ENCODE measurements around the gene BCOR. TPM values are rescaled to one million over a fixed set of nuclear protein-coding genes. Genes with fewer than 3 reads are reported as not detected.

The BCOR gene
- total RNA-seq, 4 donors from 2014 or later = 19.9 to 32.5 (median 26.0) TPM

DNA sequence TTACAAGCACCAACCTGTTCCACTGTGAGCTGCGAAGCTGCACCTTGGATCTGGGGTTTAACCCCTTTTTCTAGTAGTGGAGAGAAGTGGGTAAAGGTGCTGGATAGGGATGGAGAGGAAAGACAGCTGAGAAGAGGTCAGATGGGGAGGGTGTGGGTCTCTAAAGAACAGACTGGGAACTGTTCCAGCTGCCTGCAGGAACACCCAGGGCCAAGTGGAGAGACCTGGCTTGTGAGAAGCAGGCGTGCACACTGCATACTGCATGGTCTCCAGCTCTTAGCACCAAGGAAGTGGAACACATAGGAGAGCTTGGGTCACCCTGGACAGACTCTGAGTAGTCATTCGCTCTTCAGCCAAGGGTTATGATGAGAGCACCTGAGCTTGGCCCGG lies 16.1 kb downstream of the BCOR start:
- peaks cover 24 to 59% (median 57%) of the 10 kb centered on the region in 4 donors for H3K4me1 ChIP-seq
- WGBS = 38% methylated on average over 4 of the region's 4 CpGs
- H3K27me3 ChIP-seq = peaks cover 0 to 4% (median 0%) of the 10 kb centered on the region in 4 donors
- TF ChIP-seq EP300 (IDR thresholded peaks at IDR 0.05) (no peak), POLR2A (IDR thresholded peaks at IDR 0.05; ENCODE audit: low read depth) (no peak), POLR2AphosphoS5 (IDR thresholded peaks at IDR 0.05) (no peak), CTCF (IDR thresholded peaks at IDR 0.05) (no peak)
- H3K27ac ChIP-seq (replicated peaks in 1 of 4) = no peak overlapping the region
- no peak for DNase-seq (ENCODE audit: extremely low spot score)
- no peaks in the 10 kb centered on the region for H3K9me3 ChIP-seq
- no peak overlapping the region for H3K4me3 ChIP-seq
- peaks cover 0 to 7% (median 0%) of the 10 kb centered on the region in 4 donors for H3K36me3 ChIP-seq
- intact Hi-C loops (cut with DNase I) = no loop called here

DNA sequence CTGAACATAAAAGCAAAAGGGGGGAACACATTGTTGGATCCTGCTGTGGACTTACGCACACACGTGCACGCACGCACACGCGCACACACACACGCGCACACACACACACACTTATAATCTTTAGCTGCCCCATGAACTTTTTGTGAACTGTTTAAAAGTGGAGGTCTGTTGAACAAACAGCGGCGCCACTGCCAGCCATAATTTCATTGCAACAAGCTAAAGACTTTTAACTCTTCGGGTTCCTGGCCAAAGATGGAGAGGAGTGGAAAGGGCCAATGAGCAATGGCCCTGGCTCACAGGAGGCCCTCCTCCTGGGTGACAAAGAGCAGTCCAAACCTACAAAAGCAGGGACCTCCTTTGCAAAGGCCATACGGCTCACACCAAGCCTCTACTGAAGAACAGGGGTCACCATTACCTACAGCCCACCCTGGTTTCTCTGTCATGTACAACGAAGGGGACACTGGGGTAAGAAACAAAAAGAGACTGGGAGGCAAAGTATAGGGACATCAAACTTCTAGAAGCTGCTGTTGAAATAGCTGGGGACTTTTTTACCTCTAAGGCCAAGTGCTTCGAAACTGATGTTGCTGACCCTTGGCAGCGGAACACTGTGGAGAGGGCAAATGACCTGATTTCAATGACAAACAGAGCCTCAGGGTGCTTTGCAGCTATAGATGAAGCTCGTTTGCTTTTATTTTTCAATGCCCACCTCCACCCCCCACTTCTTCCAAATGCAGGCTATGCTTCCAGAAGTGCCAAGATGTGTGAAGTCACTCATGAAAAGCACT lies 16.7 kb downstream of the BCOR start:
- DNase-seq (ENCODE audit: extremely low spot score) = no peak
- 57% methylated on average over 16 of the region's 16 CpGs for WGBS
- Histone ChIP-seq H3K4me3 (no peak overlapping the region), H3K27me3 (peaks cover 0 to 4% (median 0%) of the 10 kb centered on the region in 4 donors), H3K9me3 (no peaks in the 10 kb centered on the region), H3K36me3 (peaks cover 0 to 7% (median 1%) of the 10 kb centered on the region in 4 donors), H3K4me1 (peaks cover 24 to 54% (median 51%) of the 10 kb centered on the region in 4 donors), H3K27ac (replicated peaks in 1 of 4) (no peak overlapping the region)
- TF ChIP-seq EP300 (IDR thresholded peaks at IDR 0.05) (no peak), POLR2A (IDR thresholded peaks at IDR 0.05; ENCODE audit: low read depth) (no peak), CTCF (IDR thresholded peaks at IDR 0.05) (no peak), POLR2AphosphoS5 (IDR thresholded peaks at IDR 0.05) (no peak)
- intact Hi-C loops (cut with DNase I) = no loop called here

- no peak for DNase-seq (ENCODE audit: extremely low spot score)
- H3K36me3 ChIP-seq = peaks cover 1 to 18% (median 10%) of the 10 kb centered on the region in 4 donors
- H3K9me3 ChIP-seq = no peaks in the 10 kb centered on the region
- peaks cover 0 to 4% (median 0%) of the 10 kb centered on the region in 4 donors for H3K27me3 ChIP-seq
- no peak overlapping the region for H3K27ac ChIP-seq (replicated peaks in 1 of 4)
- H3K4me1 ChIP-seq = peaks cover 24 to 38% (median 36%) of the 10 kb centered on the region in 4 donors
- no peak overlapping the region for H3K4me3 ChIP-seq
- intact Hi-C loops (cut with DNase I) = no loop called here
- 72% methylated on average over 9 of the region's 9 CpGs for WGBS
- no peak for TF ChIP-seq POLR2AphosphoS5 (IDR thresholded peaks at IDR 0.05)
- TF ChIP-seq POLR2A (IDR thresholded peaks at IDR 0.05; ENCODE audit: low read depth) = no peak
- TF ChIP-seq EP300 (IDR thresholded peaks at IDR 0.05) = no peak
- TF ChIP-seq CTCF (IDR thresholded peaks at IDR 0.05) = no peak
These were observed 18.2 kb downstream of the BCOR start for GRCh38 chrX:40079572-40079971.

DNA sequence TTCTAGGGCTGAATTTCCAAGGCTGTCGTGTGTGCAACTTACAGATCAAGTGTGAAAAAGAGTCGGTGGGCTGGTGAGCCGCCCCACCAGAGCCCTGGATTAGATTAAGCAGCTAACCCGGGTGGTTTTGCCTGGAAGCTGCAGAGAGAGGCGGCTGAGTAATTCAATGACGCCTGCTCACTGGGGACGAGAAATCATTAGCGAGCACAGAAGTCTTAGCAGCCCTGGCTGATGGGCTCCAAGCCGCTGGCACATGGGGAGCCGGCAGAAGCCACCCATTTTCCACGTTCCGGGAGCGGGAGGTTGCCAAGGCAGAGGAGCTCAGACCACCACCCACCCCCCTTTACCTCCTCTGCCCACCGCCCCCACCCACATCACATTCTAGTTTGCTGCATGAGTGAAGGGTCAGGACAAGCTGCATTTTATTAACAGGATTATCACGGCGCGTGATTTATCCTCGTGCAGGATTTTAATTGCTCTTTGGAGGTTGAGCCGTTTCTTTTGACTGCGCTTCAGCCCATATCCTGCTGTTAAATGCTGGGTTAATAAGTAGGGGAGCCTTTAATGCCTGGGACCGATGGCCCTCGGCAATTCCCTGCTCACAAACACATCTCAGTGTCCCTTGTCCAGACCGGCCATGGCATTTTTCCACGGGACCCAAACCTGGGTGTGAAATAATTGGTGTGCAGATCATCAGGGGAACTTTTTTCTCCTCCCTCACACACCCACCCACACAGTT lies 19.1 kb downstream of the BCOR start:
- intact Hi-C loops (cut with DNase I) = no loop called here
- no peak for TF ChIP-seq CTCF (IDR thresholded peaks at IDR 0.05)
- no peak for TF ChIP-seq EP300 (IDR thresholded peaks at IDR 0.05)
- no peak for TF ChIP-seq POLR2A (IDR thresholded peaks at IDR 0.05; ENCODE audit: low read depth)
- no peak for TF ChIP-seq POLR2AphosphoS5 (IDR thresholded peaks at IDR 0.05)
- Histone ChIP-seq H3K4me1 (peaks cover 14 to 29% (median 27%) of the 10 kb centered on the region in 4 donors), H3K27me3 (peaks cover 0 to 4% (median 0%) of the 10 kb centered on the region in 4 donors), H3K9me3 (no peaks in the 10 kb centered on the region), H3K36me3 (peaks cover 8 to 27% (median 19%) of the 10 kb centered on the region in 4 donors), H3K4me3 (no peak overlapping the region), H3K27ac (replicated peaks in 1 of 4) (no peak overlapping the region)
- DNase-seq (ENCODE audit: extremely low spot score) = no peak
- 59% methylated on average over 24 of the region's 24 CpGs for WGBS

All from esophagus muscularis mucosa (tissue), 4 donors.